NCI-H2196 (cell line): ENCODE measurements around the gene KCNIP4.

Experiments used
- DNase-seq: peaks from one replicate; lab custom pipeline; 2025; ENCODE audit not compliant: unreplicated experiment; lab: John Stamatoyannopoulos, UW

KCNIP4 gene

GRCh38 chr4:21856301-21856700, 92.3 kb downstream of the KCNIP4 start:
- no peak for DNase-seq

- DNase-seq = no peak
Measured at GRCh38 chr4:21849077-21849476, 99.5 kb downstream of the KCNIP4 start.

- no peak for DNase-seq
Measured at GRCh38 chr4:21848021-21848420, 100.6 kb downstream of the KCNIP4 start.

DNA sequence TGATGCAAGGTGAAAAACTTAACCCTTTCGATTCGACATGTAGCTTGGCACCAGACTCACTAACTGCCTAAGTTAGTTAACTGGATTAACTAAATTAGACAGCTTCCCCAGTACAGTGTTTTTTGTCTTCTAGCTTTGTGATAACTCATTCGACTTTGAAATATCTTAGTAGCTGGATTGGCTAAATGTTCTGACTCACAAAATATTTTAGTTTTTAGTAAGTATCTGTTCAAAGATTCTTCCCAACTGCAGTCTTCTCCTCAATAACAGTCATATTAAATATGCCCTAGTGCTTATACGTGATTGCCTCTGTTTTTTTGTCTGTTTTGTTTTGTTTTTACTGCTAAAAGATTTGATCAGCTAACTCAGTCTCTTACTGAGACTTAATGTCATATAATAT, 102.9 kb downstream of the KCNIP4 start:
- no peak for DNase-seq

DNA sequence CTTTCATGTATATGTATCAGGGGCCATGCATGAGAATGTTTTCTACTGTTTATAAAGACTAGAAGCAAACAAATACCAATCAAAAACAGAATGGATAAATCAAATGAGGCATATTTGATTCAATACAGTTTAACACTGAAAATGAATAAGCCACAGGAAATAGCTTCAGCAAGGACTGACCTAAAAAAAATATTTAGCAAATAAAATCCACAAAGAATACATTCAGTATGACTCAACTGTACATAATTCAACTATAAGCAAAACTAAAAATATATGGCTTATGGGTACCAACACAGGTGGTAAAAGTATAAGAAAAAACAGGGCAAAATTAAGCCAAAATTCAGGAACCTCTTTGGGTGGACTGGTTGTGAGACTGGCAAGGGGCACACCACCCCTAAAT, 112.9 kb downstream of the KCNIP4 start:
- no peak for DNase-seq

DNA sequence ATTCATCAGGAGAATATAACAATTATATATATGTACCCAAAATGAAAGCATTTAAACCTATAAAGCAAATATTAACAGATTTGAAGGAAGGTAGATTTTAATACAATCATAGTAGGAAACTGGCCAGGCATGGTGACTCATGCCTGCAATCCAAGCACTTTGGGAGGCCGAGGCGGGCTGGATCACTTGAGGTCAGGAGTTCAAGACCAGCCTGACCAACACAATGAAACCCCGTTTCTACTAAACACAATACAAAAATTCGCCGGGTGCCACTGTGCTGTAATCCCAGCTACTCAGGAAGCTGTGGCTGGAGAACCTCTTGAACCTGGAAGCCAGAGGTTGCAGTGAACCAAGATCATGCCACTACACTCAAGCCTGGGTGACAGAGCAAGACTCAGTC, 118.3 kb downstream of the KCNIP4 start:
- no peak for DNase-seq

GRCh38 chr4:21827575-21827974, 121.0 kb downstream of the KCNIP4 start:
- DNase-seq = no peak

- DNase-seq = no peak
Measured at GRCh38 chr4:21826071-21826470, 122.5 kb downstream of the KCNIP4 start.

- no peak for DNase-seq
Measured at GRCh38 chr4:21819086-21819485, 129.5 kb downstream of the KCNIP4 start.

DNA sequence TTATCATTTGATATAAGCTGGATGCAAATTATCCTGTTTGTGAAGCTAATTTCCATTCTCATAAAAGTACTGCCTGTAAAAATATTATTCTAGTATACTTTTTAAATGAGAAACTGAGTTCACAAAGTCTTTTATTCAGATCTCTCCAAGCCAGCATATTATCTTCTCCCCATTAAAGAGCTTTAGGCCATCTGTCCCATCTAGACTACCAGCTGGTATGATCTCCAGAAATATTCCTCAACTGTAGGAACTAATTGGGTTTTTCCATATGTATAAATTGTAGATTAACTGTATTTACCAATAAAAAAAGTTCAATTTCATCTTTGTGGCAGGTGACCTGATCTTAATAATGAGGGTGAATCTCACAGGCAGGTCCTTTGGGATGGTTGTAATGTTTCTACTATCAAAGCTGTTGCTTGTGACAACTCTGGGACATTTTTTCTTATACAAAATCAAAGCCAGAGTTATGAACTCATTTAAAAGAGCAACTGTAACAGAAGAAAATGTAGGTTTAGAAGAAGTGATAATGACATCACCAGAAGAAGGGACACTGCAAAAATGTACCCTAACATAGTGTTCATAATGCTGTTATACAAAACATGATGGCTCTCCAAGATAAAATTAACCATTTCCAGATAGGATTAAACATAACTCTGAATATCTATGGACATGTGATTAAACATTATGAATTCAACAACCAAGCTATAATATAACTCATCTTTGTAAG, 132.8 kb downstream of the KCNIP4 start:
- DNase-seq = no peak

DNA sequence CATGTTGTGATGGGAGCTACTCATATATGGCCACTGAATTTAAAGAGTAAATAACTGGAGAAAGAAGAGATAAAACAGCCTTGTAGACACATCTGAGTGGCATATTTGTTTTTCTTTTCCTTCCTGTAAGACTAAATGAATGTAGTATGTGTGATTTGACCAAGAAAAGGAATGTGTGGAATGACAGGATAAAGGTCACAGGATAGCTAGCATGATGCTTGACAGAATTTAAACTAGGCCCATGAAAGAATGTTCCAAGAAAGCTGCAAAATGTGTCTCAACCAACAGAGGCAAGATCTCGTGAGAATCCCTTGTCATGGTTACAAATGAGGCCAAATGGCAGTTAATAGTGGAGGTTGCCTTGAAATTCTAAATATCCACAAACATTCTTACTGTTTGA, 137.0 kb downstream of the KCNIP4 start:
- no peak for DNase-seq

GRCh38 chr4:21806991-21807390, 141.6 kb downstream of the KCNIP4 start:
- DNase-seq = no peak

GRCh38 chr4:21802406-21802805, 146.2 kb downstream of the KCNIP4 start:
- no peak for DNase-seq

DNA sequence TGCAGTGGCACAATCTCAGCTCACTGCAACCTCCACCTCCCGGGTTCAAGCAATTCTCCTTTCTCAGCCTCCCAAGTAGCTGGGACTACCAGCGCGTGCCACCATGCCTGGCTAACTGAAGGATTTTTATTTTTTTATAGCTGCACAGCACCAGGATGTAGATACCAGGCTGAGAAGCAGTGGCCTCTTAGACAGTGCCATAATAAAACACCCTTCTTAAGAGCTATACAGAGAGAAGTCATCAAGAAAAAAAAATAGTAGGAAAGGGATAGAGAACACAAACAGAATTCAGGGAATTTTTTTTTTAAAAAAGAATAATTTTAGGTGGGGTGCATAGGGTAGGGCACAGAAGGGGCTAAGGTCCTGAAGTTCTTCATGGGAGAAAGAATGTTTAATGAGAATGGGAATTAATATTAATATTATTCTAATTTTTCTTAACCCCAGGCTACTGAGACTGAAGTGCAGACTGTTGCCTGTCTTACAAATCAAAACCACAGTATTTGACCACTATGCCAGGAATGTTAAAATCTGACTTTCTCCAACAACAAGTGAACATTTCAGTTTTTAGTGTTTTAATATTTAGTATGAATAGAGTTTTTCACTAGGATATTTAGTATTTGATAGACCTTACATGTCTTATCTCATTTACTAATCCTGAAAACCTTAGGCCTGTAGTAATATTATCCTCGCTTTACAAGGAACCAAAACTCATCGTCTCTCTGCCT, 146.7 kb downstream of the KCNIP4 start:
- DNase-seq = no peak

DNA sequence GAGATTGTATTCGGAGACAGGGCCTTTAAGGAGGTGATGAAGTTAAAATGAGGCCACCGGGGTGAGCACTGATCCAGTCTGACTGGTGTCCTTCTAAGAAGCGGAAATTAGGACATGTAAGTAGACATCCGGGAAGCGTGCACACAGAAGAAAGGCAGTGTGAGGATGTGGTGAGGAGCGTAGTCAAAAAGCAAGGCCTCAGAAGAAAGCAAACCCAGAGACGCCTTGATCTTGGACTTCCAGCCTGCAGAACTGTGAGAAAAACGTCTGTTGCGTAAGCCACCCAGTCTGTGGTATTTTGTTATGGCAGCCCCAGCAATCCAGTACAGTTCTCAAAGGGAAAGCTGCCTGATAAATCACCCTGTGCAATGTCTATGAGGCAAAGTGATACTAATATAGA, 153.5 kb downstream of the KCNIP4 start:
- DNase-seq = no peak

GRCh38 chr4:21792736-21793135, 155.8 kb downstream of the KCNIP4 start:
- no peak for DNase-seq

DNA sequence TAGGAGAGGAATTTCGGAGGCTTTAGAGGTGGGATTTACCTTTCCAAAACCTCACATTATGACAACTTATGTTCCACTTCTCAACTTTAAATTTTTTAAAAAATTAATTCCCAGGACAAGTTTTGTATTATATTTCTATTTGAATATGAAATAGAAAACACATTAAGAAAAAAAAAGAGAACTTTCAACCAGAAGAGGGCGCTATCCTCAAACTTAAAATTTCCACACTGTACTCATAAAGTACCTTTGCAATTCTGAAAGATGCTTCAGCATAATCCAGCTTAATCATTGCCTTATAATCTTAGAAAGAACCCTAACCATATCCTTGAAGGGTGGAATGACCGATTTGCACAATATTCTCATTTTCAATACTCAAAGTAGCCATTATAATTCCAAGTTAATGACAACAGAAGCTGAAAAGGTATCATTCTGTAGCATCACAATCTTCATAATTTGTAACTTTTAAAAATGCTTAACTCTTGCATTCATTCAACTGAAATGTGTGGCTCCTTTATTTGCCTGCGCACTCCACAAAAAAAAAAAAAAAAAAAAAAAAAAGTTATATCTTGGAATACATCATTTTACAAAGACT, 158.0 kb downstream of the KCNIP4 start:
- peak; percentile 28 for DNase-seq

DNA sequence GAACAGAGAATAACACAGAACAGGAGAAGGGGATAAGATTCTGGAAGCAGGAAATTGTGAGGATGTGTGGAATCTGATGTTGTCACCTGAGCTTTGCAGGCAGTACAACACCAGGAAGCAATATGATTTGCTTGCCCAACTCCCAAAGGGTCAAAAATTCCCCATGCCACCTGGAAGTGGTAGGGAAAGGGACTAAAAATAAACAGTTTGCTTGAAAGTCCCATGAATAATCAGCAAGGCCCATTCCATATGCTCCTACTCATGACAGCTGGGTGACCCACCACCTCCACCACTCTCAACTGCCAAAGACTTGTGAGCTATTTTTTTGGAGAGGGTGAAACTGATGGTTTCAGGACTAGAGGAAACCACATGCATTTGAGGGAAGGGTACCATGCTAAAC, 168.4 kb downstream of the KCNIP4 start:
- DNase-seq = no peak

DNA sequence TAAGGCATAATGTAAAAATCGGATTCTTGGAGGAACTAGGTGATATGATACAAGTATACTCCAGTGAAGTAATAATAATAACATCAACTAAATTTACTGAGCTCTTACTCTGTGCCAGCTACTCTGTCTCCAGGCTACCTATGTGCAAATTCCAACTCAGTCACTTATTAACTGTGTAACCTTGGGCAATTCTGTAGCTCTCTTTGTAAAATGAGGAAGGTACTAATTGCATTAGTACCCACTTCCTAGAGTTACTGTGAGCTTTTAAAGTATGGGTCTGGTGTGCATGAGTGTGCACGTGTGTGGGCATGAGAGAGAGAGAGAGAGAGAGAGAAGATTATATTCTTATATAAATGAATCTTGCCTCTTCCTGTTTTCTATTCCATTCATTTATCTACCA, 169.9 kb downstream of the KCNIP4 start:
- no peak for DNase-seq

DNA sequence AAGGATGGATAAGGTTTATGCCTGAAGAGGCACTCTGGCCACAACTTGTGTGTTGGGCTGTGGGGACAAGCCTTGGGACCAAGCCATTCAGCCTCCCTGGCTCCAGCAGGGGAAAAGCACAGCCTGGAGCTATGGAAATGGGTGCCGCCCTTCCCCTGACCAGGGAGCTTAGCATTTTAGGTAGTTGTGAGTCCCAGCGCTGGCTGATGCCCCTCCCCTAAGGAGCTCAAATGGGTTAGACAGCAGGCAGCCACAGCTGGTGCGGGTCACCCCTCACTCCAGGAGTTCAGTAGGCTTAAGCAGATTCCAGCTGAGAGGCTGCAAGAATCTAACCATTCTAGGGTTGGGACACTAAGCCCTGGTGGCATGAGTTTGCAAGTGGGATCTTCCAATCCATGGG, 172.9 kb downstream of the KCNIP4 start:
- no peak for DNase-seq

DNA sequence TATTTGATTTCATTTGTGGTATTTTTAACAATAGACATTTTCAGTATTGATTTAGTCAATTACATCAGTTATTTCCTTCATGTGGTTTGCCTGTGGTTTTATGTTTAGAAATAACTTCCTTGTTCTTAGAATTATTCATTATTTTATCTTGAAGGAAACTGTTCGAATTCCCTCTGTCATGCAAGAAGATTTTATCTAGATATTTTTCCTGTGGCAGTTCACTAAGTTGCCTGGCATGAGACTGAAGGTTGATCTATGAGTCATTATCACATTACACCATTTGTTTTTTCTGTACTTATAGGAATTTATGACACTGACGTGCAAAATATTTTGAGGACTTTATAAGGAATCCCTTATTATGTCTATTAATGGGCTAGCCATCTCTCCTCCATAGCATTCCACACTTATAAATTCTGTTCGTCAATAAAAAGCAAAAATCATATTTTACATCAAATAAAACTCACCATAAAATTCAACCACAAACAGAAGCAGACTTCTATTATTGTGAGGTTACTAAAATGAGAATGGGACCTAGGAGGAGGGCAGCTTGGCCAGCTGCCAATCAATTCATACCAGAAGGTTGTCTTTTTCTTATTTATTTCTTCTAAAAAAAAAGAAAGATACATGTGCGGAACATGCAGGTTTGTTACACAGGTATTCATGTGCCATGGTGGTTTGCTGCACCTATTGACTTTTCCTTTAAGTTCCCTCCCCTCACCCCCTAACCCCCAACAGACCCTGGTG, 179.0 kb downstream of the KCNIP4 start:
- DNase-seq = no peak
